ENCODE data around the gene MAP4K4. TPM values are rescaled to one million over a fixed set of nuclear protein-coding genes. Genes with fewer than 3 reads are reported as not detected.

MAP4K4 gene
- total RNA-seq, 1 experiment from 2014 or later = 136 TPM

DNA sequence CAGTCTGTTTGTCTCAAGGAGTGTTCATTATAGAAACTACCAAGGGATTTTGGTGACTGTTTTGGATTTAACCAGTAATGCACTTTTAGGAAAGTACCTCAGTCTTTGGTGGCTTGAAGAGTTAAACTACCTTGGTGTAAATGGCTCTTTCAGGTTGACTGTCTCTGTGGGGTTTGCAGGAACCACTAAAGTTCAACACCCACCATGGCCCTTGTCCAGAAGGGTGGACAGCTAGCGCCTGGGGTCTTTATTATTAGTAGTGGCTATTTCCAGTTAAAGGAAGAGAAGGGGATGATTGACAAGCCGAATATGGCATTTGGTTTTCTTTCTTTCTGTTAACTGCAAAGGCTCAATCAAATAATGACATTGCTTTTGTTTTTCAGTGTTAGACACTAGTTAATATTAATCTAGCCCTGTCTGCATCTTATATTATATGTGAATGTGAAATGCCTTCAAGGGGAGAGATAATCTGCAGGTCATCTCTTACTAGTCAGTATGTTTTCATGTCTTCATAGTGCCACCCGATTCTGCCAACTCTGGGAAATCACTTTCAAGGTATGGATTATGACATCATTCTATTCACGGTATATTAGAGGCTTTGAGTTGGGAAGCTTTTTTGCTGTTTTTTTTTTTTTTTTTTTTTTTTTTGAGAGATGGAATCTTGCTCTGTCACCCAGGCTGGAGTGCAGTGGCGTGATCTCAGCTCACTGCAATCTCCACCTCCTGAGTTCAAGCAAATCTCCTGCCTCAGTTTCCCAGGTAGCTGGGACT is 56.4 kb downstream of the MAP4K4 start:
- intact Hi-C loops (cut with micrococcal nuclease; ENCODE audit: unreplicated experiment) = loop anchor here (5.0 kb wide), 1 partner anchor 47 kb away; no protein-coding TSS in a partner anchor
- H3K9me3 Mint-ChIP-seq (ENCODE audit: low read depth, unreplicated experiment) = no peaks in the 10 kb centered on the region
- no peak overlapping the region for H3K27ac Mint-ChIP-seq (ENCODE audit: unreplicated experiment)
- no peaks in the 10 kb centered on the region for H3K27me3 Mint-ChIP-seq (ENCODE audit: unreplicated experiment)
- no TSS peak for BruUV-seq (replicated peaks)
- TF ChIP-seq, protein P1, sequence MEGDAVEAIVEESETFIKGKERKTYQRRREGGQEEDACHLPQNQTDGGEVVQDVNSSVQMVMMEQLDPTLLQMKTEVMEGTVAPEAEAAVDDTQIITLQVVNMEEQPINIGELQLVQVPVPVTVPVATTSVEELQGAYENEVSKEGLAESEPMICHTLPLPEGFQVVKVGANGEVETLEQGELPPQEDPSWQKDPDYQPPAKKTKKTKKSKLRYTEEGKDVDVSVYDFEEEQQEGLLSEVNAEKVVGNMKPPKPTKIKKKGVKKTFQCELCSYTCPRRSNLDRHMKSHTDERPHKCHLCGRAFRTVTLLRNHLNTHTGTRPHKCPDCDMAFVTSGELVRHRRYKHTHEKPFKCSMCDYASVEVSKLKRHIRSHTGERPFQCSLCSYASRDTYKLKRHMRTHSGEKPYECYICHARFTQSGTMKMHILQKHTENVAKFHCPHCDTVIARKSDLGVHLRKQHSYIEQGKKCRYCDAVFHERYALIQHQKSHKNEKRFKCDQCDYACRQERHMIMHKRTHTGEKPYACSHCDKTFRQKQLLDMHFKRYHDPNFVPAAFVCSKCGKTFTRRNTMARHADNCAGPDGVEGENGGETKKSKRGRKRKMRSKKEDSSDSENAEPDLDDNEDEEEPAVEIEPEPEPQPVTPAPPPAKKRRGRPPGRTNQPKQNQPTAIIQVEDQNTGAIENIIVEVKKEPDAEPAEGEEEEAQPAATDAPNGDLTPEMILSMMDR (IDR thresholded peaks at IDR 0.05; ENCODE audit: unreplicated experiment) = no peak
- H3K4me1 Mint-ChIP-seq (ENCODE audit: low read depth, unreplicated experiment) = peaks cover 72% of the 10 kb centered on the region
- peaks cover 25% of the 10 kb centered on the region for H3K36me3 Mint-ChIP-seq (ENCODE audit: insufficient read depth, unreplicated experiment)
- no peak for DNase-seq
- no peak overlapping the region for H3K4me3 Mint-ChIP-seq (ENCODE audit: low read depth, unreplicated experiment)
- CTCF ChIA-PET = interaction anchor here (0.6 to 1.0 kb wide), 4 partner anchors 12 to 235 kb away, joined by 3 to 7 read pairs (median 4); no protein-coding TSS in a partner anchor

GRCh38 chr2:101754618-101755017 is 57.1 kb downstream of the MAP4K4 start:
- peak overlapping the region; percentile 47 for H3K27ac Mint-ChIP-seq (ENCODE audit: unreplicated experiment)
- no TSS peak for BruUV-seq (replicated peaks)
- TF ChIP-seq, protein P1 (IDR thresholded peaks at IDR 0.05; ENCODE audit: unreplicated experiment) = no peak
- H3K4me3 Mint-ChIP-seq (ENCODE audit: low read depth, unreplicated experiment) = no peak overlapping the region
- H3K9me3 Mint-ChIP-seq (ENCODE audit: low read depth, unreplicated experiment) = no peaks in the 10 kb centered on the region
- H3K4me1 Mint-ChIP-seq (ENCODE audit: low read depth, unreplicated experiment) = peaks cover 77% of the 10 kb centered on the region
- no peaks in the 10 kb centered on the region for H3K27me3 Mint-ChIP-seq (ENCODE audit: unreplicated experiment)
- peaks cover 25% of the 10 kb centered on the region for H3K36me3 Mint-ChIP-seq (ENCODE audit: insufficient read depth, unreplicated experiment)
- intact Hi-C loops (cut with micrococcal nuclease; ENCODE audit: unreplicated experiment) = loop anchor here (5.0 kb wide), 1 partner anchor 47 kb away; no protein-coding TSS in a partner anchor
- CTCF ChIA-PET = interaction anchor here (0.6 to 1.0 kb wide), 4 partner anchors 12 to 236 kb away, joined by 3 to 7 read pairs (median 4); no protein-coding TSS in a partner anchor
- no peak for DNase-seq

GRCh38 chr2:101756266-101756665 is 58.8 kb downstream of the MAP4K4 start:
- CTCF ChIA-PET = interaction anchor here (0.7 kb wide), 2 partner anchors 30 to 494 kb away, joined by 5 read pairs; no protein-coding TSS in a partner anchor
- no peak for DNase-seq
- Mint-ChIP-seq H3K4me1 (ENCODE audit: low read depth, unreplicated experiment) (peaks cover 75% of the 10 kb centered on the region), H3K27ac (ENCODE audit: unreplicated experiment) (no peak overlapping the region), H3K9me3 (ENCODE audit: low read depth, unreplicated experiment) (no peaks in the 10 kb centered on the region), H3K36me3 (ENCODE audit: insufficient read depth, unreplicated experiment) (peaks cover 25% of the 10 kb centered on the region), H3K4me3 (ENCODE audit: low read depth, unreplicated experiment) (no peak overlapping the region), H3K27me3 (ENCODE audit: unreplicated experiment) (no peaks in the 10 kb centered on the region)
- TF ChIP-seq, protein P1 (IDR thresholded peaks at IDR 0.05; ENCODE audit: unreplicated experiment) = no peak
- BruUV-seq (replicated peaks) = no TSS peak
- intact Hi-C loops (cut with micrococcal nuclease; ENCODE audit: unreplicated experiment) = no loop called here

DNA sequence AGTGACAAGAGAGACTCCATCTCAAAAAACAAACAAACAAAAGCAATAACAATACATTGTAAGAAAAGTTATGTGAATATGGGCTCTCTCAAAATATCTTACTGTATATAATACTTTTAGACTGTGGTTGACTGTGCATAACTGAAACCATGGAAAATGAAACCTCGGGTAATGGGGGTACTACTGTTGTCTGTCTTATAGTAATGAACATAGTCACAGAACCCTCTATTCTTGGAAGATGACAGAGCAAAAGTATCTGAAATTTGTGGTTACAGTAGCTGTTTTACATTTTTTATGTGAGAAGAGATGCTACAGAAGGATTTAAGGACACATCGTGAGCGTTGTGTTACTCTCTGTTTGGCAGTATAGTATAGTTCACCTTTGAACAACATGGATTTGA is 60.5 kb downstream of the MAP4K4 start:
- no peak overlapping the region for H3K4me3 Mint-ChIP-seq (ENCODE audit: low read depth, unreplicated experiment)
- peaks cover 20% of the 10 kb centered on the region for H3K36me3 Mint-ChIP-seq (ENCODE audit: insufficient read depth, unreplicated experiment)
- CTCF ChIA-PET = no interaction called here
- peaks cover 74% of the 10 kb centered on the region for H3K4me1 Mint-ChIP-seq (ENCODE audit: low read depth, unreplicated experiment)
- TF ChIP-seq, protein P1 (IDR thresholded peaks at IDR 0.05; ENCODE audit: unreplicated experiment) = no peak
- no TSS peak for BruUV-seq (replicated peaks)
- H3K27me3 Mint-ChIP-seq (ENCODE audit: unreplicated experiment) = no peaks in the 10 kb centered on the region
- no peak for DNase-seq
- H3K27ac Mint-ChIP-seq (ENCODE audit: unreplicated experiment) = peak overlapping the region; percentile 83
- H3K9me3 Mint-ChIP-seq (ENCODE audit: low read depth, unreplicated experiment) = no peaks in the 10 kb centered on the region
- intact Hi-C loops (cut with micrococcal nuclease; ENCODE audit: unreplicated experiment) = no loop called here

Data from Calu3 (cell line).